WTC11 (cell line): ENCODE measurements around the gene RTN3. TPM values are rescaled to one million over a fixed set of nuclear protein-coding genes. Genes with fewer than 3 reads are reported as not detected.

Experiments used
- ATAC-seq: fragments of 200-7000 bp; cut with Tn5 transposase; 2 replicates; pipeline ENCODE4 v1.10.0; 2021; ENCODE audit warnings: mild to moderate bottlenecking, moderate library complexity
- Bru-seq: library from RNA; stranded (reverse); fragments of 400-500 nt; gene quantifications from one replicate; lab custom pipeline; 2021; lab: Mats Ljungman, UMichigan
- CTCF ChIA-PET: fragments of 300-600 bp; sonication (Branson Sonifier 250); formaldehyde crosslinking; loops from one replicate; lab custom pipeline; 2021; ENCODE audit warnings: antibody characterized with exemption; lab: Charles Lee
- POLR2A ChIA-PET: fragments of 350-600 bp; sonication (Branson Sonifier 250); formaldehyde crosslinking; loops from one replicate; lab custom pipeline; 2021; ENCODE audit warnings: antibody characterized with exemption; lab: Charles Lee
- DNase-seq: peaks from one replicate; pipeline ENCODE4 v3.0.0; 2021; ENCODE audit warnings: low spot score
- H3K27ac Mint-ChIP-seq: 2 replicates; pipeline ENCODE4 v1.8.0; 2021; ENCODE audit warnings: mixed read lengths
- H3K27me3 Mint-ChIP-seq: 2 replicates; pipeline ENCODE4 v1.8.0; 2021; ENCODE audit warnings: low read depth, mild to moderate bottlenecking, moderate library complexity, mixed read lengths
- H3K36me3 Mint-ChIP-seq: 2 replicates; pipeline ENCODE4 v1.8.0; 2021; ENCODE audit warnings: mixed read lengths
- H3K4me1 Mint-ChIP-seq: 2 replicates; pipeline ENCODE4 v1.8.0; 2022; ENCODE audit warnings: mixed read lengths
- H3K4me3 Mint-ChIP-seq: 2 replicates; pipeline ENCODE4 v1.8.0; 2021; ENCODE audit warnings: mild to moderate bottlenecking, moderate library complexity, mixed read lengths
- H3K9me3 Mint-ChIP-seq: 2 replicates; pipeline ENCODE4 v1.8.0; 2021; ENCODE audit warnings: mixed read lengths
- AR ChIP-seq: fragments of 250-450 bp; sonication (Bioruptor Pico); IDR thresholded peaks from 2 replicates; pipeline ENCODE4 v1.9.0; 2021; ENCODE audit warnings: mild to moderate bottlenecking
- ATF1 ChIP-seq: sonication (generic); formaldehyde crosslinking; IDR thresholded peaks from 2 replicates; pipeline ENCODE4 v1.8.1; 2023; ENCODE audit warnings: mild to moderate bottlenecking, moderate library complexity, missing genetic modification reagents
- CBFB ChIP-seq: sonication (generic); formaldehyde crosslinking; IDR thresholded peaks from 2 replicates; pipeline ENCODE4 v1.8.1; 2022; ENCODE audit warnings: mild to moderate bottlenecking, low read depth, missing genetic modification reagents
- CREB1 ChIP-seq: sonication (generic); formaldehyde crosslinking; IDR thresholded peaks from 2 replicates; pipeline ENCODE4 v1.8.0; 2023; ENCODE audit warnings: mild to moderate bottlenecking, missing genetic modification reagents
- CREM ChIP-seq: sonication (generic); formaldehyde crosslinking; IDR thresholded peaks from 2 replicates; pipeline ENCODE4 v1.8.1; 2022; ENCODE audit warnings: mild to moderate bottlenecking, missing genetic modification reagents, moderate library complexity
- CTCF ChIP-seq: fragments of 200-600 bp; IDR thresholded peaks from 2 replicates; pipeline ENCODE4 v1.8.0; 2022; ENCODE audit warnings: antibody characterized with exemption
- EMX1 ChIP-seq: fragments of 250-450 bp; sonication (Bioruptor Pico); IDR thresholded peaks from 2 replicates; pipeline ENCODE4 v1.8.0; 2021; ENCODE audit warnings: mild to moderate bottlenecking
- ESRRA ChIP-seq: sonication (generic); formaldehyde crosslinking; IDR thresholded peaks from 2 replicates; pipeline ENCODE4 v1.8.1; 2022; ENCODE audit warnings: mild to moderate bottlenecking, missing genetic modification reagents, borderline replicate concordance
- ETV6 ChIP-seq: sonication (generic); formaldehyde crosslinking; IDR thresholded peaks from 2 replicates; pipeline ENCODE4 v1.8.1; 2022; ENCODE audit warnings: mild to moderate bottlenecking, missing genetic modification reagents
- FOXK1 ChIP-seq: sonication (generic); formaldehyde crosslinking; IDR thresholded peaks from 2 replicates; pipeline ENCODE4 v1.8.0; 2022; ENCODE audit warnings: mild to moderate bottlenecking, moderate library complexity, missing genetic modification reagents
- FOXP1 ChIP-seq: sonication (generic); formaldehyde crosslinking; IDR thresholded peaks from 2 replicates; pipeline ENCODE4 v1.8.0; 2022; ENCODE audit warnings: missing genetic modification reagents, mild to moderate bottlenecking, moderate library complexity, borderline replicate concordance
- FOXP4 ChIP-seq: sonication (generic); formaldehyde crosslinking; IDR thresholded peaks from 2 replicates; pipeline ENCODE4 v1.8.0; 2022; ENCODE audit warnings: mild to moderate bottlenecking, missing genetic modification reagents
- HMGA2 ChIP-seq: fragments of 250-450 bp; sonication (Bioruptor Pico); IDR thresholded peaks from 2 replicates; pipeline ENCODE4 v1.4.0; 2021; ENCODE audit warnings: mild to moderate bottlenecking, moderate library complexity
- RELA ChIP-seq: sonication (generic); formaldehyde crosslinking; IDR thresholded peaks from 2 replicates; pipeline ENCODE4 v1.8.1; 2022; ENCODE audit warnings: missing genetic modification reagents, mild to moderate bottlenecking, borderline replicate concordance
- SP1 ChIP-seq: sonication (generic); formaldehyde crosslinking; conservative IDR thresholded peaks from 2 replicates; pipeline ENCODE4 v1.8.1; 2022; ENCODE audit warnings: missing genetic modification reagents
- ZBTB43 ChIP-seq: sonication (generic); formaldehyde crosslinking; IDR thresholded peaks from 2 replicates; pipeline ENCODE4 v1.8.1; 2023; ENCODE audit warnings: mild to moderate bottlenecking, missing genetic modification reagents
- ZNF138 ChIP-seq: sonication (generic); formaldehyde crosslinking; conservative IDR thresholded peaks from 2 replicates; pipeline ENCODE4 v1.8.1; 2022; ENCODE audit warnings: mild to moderate bottlenecking, moderate library complexity, missing genetic modification reagents
- ZNF317 ChIP-seq: sonication (generic); formaldehyde crosslinking; IDR thresholded peaks from 2 replicates; pipeline ENCODE4 v1.8.1; 2023; ENCODE audit warnings: low read depth, mild to moderate bottlenecking, moderate library complexity, missing genetic modification reagents, borderline replicate concordance
- ZNF512 ChIP-seq: sonication (generic); formaldehyde crosslinking; IDR thresholded peaks from 2 replicates; pipeline ENCODE4 v1.8.1; 2022; ENCODE audit warnings: missing genetic modification reagents, borderline replicate concordance
- ZNF671 ChIP-seq: fragments of 250-450 bp; sonication (Bioruptor Pico); IDR thresholded peaks from 2 replicates; pipeline ENCODE4 v1.8.0; 2021; ENCODE audit warnings: mild to moderate bottlenecking
- long read RNA-seq, 3 experiments: library from RNA in 1 of 3; library from capped mRNA in 1 of 3; library from polyadenylated mRNA in 1 of 3; unstranded in 2 of 3; stranded (forward) in 1 of 3; transcript quantifications; one replicate each; pipeline ENCODE4 v2.0.0, GENCODE V29; 2021
- total RNA-seq: library from RNA; stranded (reverse); gene quantifications from 3 replicates; pipeline ENCODE4 v1.2.3, GENCODE V29; 2021
- TF ChIP-seq, protein P1 (sequence below): sonication (generic); formaldehyde crosslinking; IDR thresholded peaks from 2 replicates; pipeline ENCODE4 v1.8.0; 2023; ENCODE audit warnings: missing genetic modification reagents
- TF ChIP-seq, protein P2 (sequence below): fragments of 250-450 bp; sonication (Bioruptor Pico); IDR thresholded peaks from 2 replicates; pipeline ENCODE4 v1.9.0; 2021; ENCODE audit warnings: moderate library complexity, mild to moderate bottlenecking, inconsistent platforms, borderline replicate concordance

Gene RTN3
- total RNA-seq (156 to 167 TPM (median 159 TPM) in 3 replicates), Bru-seq, nascent RNA (percentile 89 among the genes with signal in this experiment)
- long read RNA-seq, experiment 1, full-length matches to known transcripts: 1,046 of 1,114 reads
- long read RNA-seq, experiment 1, partial matches to known transcripts: 42 of 1,114 reads
- long read RNA-seq, experiment 1, other reads (novel, unspliced or antisense): 26 of 1,114 reads
- long read RNA-seq, experiment 2, full-length matches to known transcripts: 261 of 406 reads
- long read RNA-seq, experiment 2, partial matches to known transcripts: 100 of 406 reads
- long read RNA-seq, experiment 2, other reads (novel, unspliced or antisense): 45 of 406 reads
- long read RNA-seq, experiment 3, transcript RTN3-208 (7 exons, 2,532 nt): major isoform, 775 of 833 reads
- long read RNA-seq, experiment 3, transcript RTN3-203 (6 exons, 2,524 nt): minor isoform, 25 of 833 reads
- long read RNA-seq, experiment 3, partial matches to known transcripts: 10 of 833 reads
- long read RNA-seq, experiment 3, other reads (novel, unspliced or antisense): 18 of 833 reads

DNA sequence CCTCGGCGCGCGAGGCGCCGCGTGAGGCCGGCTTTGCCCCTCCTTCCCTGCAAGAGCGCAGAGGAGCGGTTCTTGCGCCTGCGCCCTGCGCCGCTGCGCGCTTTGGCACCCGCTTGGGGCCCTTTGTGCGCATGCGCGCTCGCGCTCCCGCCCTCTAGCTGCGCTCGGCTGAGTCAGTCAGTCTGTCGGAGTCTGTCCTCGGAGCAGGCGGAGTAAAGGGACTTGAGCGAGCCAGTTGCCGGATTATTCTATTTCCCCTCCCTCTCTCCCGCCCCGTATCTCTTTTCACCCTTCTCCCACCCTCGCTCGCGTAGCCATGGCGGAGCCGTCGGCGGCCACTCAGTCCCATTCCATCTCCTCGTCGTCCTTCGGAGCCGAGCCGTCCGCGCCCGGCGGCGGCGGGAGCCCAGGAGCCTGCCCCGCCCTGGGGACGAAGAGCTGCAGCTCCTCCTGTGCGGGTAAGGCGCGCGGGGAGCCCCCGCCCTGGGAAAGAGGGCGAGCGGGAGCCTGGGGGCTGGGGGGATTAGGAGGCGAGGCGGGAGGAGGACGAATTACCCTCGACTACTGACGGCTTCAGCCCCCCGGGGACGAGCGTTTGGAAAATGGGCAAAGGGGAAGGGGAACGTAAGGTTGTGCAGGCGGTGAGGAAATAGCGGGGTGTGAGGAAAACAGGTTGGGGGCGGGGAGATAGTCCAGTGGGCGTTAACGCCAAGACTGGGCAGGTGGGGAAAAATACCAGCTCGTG lies at the start of gene RTN3:
RTN3 (plus strand) TSS at position 180 of the 745 bp plus-strand sequence; CDS start at position 317, 137 bp downstream.
- H3K36me3 Mint-ChIP-seq: no peaks in the 10 kb centered on the region
- no peaks in the 10 kb centered on the region for H3K9me3 Mint-ChIP-seq
- ChIA-PET CTCF (interaction anchor here (0.6 to 3.0 kb wide), 9 partner anchors 10 to 1114 kb away, joined by 3 to 25 read pairs (median 4); partner anchors contain the start of genes ATL3 and STX5), POLR2A (interaction anchor here (0.5 to 2.5 kb wide), 13 partner anchors 11 to 236 kb away, joined by 3 to 27 read pairs (median 3); partner anchors contain the start of gene ATL3)
- DNase-seq (peak; percentile 99), ATAC-seq (peak; percentile 90)
- no peaks in the 10 kb centered on the region; the same call in none of the 2 replicates for H3K27me3 Mint-ChIP-seq
- peak within 1 kb of the TSS; percentile 96 for H3K27ac Mint-ChIP-seq
- H3K4me1 Mint-ChIP-seq: peaks cover 26% of the 10 kb centered on the region
- H3K4me3 Mint-ChIP-seq: peak within 1 kb of the TSS; percentile 93
- peak; percentile 31; the same call in 1 of the 2 replicates for TF ChIP-seq ETV6
- TF ChIP-seq ZNF512 (CRISPR knock-in tag): no peak
- TF ChIP-seq, protein P1, sequence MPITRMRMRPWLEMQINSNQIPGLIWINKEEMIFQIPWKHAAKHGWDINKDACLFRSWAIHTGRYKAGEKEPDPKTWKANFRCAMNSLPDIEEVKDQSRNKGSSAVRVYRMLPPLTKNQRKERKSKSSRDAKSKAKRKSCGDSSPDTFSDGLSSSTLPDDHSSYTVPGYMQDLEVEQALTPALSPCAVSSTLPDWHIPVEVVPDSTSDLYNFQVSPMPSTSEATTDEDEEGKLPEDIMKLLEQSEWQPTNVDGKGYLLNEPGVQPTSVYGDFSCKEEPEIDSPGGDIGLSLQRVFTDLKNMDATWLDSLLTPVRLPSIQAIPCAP: no peak
- TF ChIP-seq FOXK1 (CRISPR knock-in tag): no peak; the same call in 1 of the 2 replicates
- TF ChIP-seq CREM (CRISPR knock-in tag): 0 out of 2 replicates have a peak, but pooled peaks have one; percentile 9
- peak; percentile 63 for TF ChIP-seq SP1 (CRISPR knock-in tag)
- no peak for TF ChIP-seq ZNF138 (CRISPR knock-in tag)
- no peak for TF ChIP-seq ZNF671 (CRISPR knock-in tag)
- no peak for TF ChIP-seq HMGA2 (CRISPR knock-in tag)
- peak; percentile 47; the same call in 1 of the 2 replicates for TF ChIP-seq FOXP1 (CRISPR knock-in tag)
- TF ChIP-seq, protein P2, sequence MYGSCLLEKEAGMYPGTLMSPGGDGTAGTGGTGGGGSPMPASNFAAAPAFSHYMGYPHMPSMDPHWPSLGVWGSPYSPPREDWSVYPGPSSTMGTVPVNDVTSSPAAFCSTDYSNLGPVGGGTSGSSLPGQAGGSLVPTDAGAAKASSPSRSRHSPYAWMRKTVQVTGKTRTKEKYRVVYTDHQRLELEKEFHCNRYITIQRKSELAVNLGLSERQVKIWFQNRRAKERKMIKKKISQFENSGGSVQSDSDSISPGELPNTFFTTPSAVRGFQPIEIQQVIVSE (CRISPR knock-in tag): no peak
- no peak for TF ChIP-seq ESRRA (CRISPR knock-in tag)
- no peak for TF ChIP-seq RELA (CRISPR knock-in tag)
- TF ChIP-seq FOXP4: no peak
- no peak for TF ChIP-seq CTCF
- 0 out of 2 replicates have a peak, but pooled peaks have one; percentile 50 for TF ChIP-seq ZBTB43 (CRISPR knock-in tag)
- 0 out of 2 replicates have a peak, but pooled peaks have one; percentile 20 for TF ChIP-seq ATF1 (CRISPR knock-in tag)
- no peak for TF ChIP-seq CREB1
- TF ChIP-seq CBFB (CRISPR knock-in tag): no peak
- TF ChIP-seq AR (CRISPR knock-in tag): no peak
- no peak for TF ChIP-seq ZNF317 (CRISPR knock-in tag)
- TF ChIP-seq EMX1: no peak
